ENCODE data around the gene MRI1.

MRI1 gene

DNA sequence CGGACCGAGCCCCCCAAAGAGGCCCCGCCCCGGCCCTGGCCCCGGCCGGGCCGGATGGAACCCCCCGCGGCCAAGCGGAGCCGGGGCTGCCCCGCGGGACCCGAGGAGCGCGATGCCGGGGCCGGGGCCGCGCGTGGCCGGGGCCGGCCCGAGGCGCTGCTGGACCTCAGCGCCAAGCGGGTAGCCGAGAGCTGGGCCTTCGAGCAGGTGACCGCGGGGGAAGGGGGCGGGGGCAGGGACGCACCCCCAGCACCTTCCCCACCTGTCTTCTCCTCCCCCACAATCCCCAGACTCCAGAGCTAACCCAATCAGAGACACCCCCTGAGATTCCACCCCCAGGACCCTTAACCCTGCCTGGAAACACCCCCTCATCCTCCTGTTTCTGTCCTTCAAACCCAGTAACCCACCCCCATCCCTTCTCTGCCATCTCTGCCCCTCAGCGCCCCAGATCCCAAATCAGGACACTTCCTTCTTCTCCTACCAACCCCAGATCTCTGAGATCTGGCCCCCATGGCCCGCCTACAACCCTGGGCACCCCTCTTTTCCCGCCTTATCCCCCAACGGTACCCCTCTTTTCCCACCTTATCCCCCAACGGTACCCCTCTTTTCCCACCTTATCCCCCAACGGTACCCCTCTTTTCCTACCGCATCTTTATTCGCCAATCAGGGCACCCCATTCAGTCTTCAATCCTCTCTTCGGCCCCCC is 31.4 kb downstream of the MRI1 start:
- DNase-seq: peak; percentile 64

DNA sequence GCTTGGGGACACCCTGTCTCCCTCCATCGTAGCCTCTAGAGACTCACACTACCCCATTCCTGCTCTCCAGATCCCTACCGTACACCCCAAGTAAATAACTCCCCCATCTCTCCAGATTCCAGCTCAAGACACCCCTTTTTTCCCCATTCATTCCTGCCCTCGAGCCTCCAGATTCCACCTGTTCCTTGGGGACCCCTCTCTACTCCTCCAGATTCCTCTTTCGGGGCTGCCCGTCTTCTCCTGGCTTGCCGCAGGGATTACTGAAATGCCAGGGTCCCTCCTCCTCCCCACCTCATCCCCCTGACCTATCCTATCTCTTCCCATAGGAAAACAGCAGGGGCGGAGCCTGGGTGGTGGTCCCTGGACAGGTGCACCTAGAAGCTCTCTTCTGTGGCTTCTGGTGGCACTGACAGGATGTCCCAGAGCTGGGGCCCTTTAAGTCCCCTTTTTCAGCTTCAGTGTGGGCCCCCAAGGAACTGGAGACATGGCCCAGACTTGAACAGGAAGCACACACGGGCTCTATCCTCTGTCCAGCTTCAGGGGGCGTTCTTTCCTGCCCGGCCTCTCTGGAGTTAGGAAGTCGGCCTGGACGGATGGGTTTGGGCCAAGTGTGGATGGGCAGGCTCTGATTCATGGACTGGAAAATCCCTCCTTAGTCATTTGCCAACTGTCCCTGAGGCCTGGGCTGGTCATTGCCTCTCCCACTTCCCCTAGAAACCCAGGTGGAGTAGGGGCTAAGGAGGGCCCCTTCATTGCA is 32.2 kb downstream of the MRI1 start:
- DNase-seq: peak; percentile 19

DNA sequence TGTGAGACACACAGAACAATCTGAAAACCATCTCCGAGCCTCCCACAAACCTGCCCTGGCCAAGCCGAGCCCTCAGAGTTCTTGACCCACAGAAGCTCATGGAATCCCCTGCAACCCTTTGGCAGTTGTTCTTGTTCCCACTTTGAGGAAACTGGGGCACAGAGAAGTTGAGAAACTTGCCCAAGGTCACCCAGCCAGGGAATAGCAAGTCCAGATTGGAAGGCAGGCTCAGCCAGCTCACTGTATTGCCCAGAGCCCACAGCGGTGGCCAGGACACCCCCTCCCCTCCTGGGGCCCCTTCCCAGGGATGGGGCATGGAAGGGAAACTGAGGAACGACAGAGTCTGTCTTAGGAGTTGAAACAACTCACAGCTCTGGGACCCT is 32.7 kb downstream of the MRI1 start:
- no peak for DNase-seq

DNA sequence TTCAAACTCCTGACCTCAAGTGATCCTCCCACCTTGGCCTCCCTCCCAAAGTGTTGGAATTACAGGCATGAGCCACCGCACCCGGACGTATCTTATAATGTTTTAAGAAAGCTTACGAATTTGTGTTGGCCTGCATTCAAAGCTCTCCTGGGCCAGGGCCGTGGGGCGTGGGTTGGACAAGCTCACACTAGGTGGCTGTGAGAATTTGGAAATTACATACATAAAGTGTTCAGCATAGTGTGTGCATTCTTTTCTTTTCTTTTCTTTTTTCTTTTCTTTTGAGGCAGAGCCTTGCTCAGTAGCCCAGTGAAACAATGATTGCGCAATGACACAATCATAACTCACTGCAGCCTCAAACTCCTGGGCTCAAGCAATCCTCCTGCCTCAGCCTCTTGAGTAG is 33.5 kb downstream of the MRI1 start:
- no peak for DNase-seq

DNA sequence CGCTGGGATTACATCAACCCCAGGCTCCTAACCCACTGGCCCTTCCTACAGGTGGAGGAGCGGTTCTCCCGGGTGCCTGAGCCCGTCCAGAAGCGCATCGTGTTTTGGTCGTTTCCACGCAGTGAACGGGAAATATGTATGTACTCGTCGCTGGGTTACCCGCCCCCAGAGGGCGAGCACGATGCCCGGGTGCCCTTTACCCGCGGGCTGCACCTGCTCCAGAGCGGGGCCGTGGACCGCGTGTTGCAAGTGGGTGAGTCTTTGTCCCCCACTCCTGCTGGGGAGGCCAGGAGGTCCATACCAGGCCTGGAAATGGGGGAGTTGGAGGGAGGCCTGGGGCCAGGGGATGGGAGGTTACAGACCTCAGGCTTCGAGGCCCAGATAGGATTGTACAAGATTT is 35.3 kb downstream of the MRI1 start:
- DNase-seq: no peak

DNA sequence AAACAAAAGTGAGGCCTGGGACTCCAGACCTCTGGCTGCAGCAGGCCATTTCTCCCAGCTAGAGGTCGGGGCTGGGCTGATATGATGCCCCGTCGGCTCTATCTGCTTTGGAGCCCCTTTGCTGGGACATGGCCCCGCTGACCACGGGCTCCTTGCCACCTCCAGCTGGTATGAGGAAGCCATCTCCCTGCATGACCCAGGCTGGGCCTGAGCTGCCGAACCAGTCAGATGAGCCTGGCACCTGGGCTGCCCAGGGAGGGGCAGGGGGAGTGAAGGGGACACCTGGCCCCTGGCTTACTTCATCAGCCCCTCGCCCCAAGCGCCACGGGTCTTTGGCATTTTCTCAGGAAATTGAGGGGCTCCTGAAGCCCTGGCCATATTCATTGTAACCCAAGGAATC is 38.7 kb downstream of the MRI1 start:
- DNase-seq: no peak

DNA sequence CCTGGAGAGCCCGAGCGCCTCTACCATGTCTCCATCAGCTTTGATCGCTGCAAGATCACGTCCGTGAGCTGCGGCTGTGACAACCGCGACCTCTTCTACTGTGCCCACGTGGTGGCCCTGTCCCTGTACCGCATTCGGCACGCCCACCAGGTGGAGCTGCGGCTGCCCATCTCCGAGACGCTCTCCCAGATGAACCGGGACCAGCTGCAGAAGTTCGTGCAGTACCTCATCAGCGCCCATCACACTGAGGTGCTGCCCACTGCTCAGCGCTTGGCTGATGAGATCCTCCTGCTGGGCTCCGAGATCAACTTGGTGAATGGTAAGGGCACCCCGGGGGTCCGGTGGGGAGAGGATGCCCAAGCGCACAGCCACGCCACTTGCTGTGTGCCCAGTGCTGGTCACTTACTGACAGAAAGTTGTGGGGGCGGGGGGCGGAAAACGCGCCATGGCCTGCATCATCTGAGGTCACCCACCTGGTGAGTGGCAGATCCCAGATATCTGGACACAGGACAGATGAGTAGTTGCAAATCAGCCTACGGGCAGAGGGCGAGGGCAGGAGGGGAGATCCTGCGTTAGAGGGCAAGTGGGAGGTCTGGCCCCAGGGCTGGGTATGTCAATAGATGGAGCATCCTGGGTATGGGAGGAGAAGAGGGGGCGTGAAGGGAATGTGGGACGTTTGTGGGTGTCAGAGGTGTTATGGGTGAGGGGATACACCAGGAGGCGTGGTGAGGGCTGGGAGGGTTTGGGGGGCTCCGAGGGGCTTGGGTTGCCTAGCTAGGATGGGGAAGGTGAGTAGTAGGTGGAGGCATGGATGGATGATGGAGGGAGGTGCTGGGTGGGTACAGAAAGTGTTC is 40.7 kb downstream of the MRI1 start:
- peak; percentile 30 for DNase-seq

DNA sequence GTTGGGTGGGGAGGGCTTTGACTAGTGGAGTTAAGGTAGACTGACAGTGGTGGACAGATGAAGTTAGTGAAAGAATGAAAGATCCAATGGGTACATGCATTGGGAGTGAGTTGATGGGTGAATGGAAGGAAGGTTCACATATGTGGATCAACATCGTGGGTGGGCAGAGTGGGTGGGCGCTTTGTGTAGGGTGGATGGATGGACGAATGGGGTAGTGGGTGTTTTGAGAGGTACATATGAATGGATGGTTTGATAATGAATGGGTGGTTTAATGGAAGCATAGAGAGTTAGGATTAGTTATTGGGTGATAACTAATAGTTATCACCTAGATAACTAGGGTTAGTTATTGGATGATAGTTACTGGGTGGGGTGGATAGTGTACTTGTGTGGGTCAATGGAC is 42.4 kb downstream of the MRI1 start:
- no peak for DNase-seq

DNA sequence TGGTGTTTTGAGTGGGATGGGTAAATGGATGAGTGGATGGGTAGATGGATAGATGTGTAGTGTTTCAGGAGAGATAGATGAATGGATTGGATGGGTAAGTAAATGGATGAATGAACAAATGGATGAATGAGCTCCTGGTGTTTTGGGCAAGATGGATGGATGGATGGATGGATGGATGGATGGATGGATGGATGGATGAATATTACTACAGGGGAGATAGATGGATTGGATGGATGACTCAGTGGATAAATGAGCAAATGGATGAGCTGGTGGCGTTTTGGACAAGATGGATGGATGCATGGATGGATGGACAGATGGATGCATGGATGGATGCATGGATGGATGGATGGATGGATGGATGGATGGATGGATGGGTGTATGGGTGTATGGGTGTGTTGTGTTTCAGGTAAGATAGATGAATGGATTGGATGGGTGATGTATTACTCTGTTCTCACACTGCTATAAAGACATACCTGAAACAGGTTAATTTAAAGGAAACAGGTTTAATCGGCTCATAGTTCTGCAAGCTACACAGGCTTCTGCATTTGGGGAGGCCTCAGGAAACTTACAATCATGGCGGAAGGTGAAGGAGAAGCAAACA is 43.2 kb downstream of the MRI1 start:
- DNase-seq: no peak

DNA sequence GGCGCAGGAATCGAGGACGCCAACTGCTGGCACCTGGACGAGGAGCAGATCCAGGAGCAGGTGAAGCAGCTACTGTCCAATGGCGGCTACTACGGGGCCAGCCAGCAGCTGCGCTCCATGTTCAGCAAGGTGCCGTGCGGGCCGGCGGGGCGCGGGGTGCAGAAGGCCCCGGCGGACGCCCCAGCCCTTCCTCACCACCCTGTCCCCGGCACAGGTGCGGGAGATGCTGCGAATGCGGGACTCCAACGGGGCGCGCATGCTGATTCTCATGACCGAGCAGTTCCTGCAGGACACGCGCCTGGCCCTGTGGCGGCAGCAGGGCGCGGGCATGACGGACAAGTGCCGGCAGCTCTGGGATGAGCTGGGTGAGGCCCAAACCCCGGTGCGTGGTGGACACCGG is 44.5 kb downstream of the MRI1 start:
- DNase-seq: no peak

DNA sequence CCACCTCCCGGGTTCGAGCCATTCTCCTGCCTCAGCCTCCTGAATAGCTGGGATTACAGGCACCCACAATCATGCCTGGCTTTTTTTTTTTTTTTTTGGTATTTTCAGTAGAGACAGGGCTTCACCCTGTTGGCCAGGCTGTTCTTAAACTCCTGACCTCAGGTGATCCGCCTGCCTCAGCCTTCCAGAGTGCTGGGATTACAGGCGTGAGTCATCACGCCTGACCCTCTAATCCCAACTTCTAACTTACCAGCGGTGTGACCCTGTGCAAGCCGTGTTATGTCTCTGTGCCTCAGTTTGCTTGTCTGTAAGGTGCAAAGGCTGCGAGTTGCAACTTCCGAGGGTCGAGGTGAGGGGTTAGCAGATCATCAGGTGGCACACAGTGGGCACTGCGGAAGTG is 48.2 kb downstream of the MRI1 start:
- no peak for DNase-seq

DNA sequence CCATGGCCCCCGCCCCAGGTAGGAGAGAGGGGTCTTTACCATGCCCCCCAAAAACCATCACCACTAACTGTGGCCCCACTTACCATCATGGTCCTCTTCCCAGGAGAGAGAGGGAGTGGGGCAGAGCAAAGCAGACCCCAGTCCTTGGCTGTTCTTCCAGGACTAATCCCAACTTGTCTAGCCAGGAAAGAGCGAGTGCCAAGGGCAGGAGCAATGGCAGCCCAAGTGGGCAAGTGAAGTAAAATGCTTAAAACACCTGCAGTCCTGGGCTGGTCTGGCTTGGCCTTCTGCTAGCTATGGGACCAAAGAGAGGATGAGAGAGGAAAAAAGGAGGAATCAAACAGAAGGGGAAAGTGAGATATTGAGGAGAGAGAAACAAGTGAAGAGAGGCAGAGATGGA is 48.8 kb downstream of the MRI1 start:
- no peak for DNase-seq

DNA sequence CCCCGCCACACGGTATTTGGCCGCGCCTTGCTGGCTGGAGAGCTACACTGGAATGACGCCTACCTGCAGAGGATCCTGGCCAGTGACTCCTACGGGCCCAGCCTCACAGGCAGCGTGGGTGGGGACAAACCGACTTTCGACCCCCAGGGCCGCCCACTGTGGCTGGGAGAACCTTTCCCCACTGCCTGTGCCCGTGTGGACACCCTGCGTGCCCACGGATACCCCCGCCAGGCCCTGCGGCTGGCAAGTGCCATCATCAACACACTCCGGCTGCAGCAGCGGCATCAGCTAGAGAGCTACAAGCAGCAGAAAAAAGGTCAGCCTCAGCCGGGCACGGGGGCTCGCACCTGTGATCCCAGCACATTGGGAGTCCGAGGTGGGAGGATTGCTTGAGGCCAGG is 50.2 kb downstream of the MRI1 start:
- no peak for DNase-seq

DNA sequence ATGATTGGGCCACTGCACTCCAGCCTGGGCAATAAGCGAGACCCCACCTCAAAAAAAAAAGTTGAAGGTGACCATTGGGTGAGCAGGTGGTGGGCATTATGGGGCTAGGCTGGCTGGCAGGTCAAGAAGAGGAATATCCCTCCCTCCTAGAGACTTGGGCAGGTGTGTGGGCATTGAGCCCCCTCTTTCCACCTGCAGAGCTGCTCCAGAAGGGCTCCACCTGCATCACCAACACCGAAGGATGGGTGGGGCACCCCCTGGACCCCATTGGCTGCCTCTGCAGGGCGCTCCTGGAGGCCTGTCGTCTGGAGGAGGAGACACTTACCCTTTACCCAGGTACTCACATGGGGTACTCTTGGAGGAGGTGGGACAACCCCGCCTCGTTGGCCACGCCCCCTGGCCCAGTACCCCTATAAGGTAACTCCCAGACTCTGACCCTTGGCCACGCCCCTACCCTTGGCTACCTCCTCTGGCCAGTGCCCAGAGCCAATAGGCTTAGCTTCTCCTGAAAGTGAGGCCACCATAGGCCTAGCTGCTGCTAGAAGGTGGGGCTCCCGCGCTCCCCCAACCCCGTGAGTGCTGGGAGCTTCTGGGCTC is 52.8 kb downstream of the MRI1 start:
- peak; percentile 95 for DNase-seq

DNA sequence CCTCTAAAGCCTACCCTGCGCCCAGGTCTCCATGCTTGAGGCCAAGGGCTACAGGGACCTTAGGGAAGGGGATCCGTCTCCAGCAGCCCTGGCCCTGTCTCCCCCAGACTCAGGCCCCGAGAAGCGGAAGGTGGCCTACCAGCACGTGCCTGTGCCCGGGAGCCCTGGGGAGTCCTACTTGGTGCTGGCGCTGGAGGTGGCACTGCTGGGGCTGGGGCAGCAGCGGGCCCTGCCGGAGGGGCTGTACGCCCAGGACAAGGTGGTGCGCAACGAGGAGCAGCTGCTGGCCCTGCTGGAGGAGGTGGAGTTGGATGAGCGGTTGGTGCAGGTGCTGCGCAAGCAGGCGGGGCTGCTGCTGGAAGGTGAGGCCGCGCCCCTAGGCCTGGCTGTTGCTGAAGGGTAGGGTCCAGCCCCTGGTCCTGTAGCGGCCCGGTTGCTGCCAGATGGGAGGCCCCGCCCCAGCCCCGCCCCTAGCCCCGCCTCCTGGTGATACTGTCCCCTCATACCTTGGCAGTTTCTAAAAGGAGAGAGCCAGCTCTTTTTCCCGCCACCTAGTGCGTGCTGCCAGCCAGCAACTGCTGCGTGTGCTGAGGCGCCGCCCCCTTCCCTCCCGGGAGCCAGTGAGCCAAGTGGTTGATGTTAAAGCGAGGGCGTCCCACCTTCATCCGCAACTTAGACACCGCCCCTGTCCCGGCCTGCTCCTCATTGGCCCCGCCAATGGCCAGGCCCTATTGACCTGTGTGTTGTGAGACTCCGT is 53.5 kb downstream of the MRI1 start:
- peak; percentile 99 for DNase-seq

DNA sequence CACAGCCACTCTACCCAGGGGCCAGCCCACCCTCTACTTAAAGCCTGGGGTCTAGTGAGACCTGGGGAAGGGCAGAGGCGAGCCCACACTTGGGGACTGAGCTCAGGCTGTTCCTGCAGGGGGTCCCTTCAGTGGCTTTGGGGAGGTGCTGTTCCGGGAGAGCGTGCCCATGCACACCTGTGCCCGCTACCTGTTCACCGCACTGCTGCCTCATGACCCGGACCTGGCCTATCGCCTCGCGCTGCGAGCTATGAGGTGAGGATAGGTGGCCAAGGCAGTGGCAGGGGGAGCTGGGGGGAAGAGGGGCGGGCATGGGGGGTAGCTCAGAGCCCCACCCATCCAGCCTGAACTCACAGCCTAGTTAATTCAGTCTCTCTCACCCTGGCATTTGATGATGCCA is 54.9 kb downstream of the MRI1 start:
- no peak for DNase-seq

DNA sequence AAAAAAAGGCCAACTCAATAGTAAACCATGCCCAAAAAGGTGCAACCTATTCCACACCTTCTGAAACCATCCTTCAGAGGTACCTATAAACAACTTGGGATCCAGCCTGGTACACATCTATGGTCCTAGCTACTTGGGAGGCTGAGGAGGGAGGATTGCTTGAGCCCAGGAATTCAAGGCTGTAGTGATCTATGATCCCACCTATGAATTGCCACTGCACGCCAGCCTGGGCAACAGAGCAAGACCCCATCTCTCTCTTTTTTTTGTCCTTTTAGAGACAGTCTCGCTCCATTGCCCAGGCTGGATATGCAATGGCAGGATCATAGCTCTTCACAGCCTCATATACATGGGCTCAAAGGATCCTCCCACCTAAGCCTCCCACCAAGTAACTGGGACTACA is 57.0 kb downstream of the MRI1 start:
- no peak for DNase-seq

DNA sequence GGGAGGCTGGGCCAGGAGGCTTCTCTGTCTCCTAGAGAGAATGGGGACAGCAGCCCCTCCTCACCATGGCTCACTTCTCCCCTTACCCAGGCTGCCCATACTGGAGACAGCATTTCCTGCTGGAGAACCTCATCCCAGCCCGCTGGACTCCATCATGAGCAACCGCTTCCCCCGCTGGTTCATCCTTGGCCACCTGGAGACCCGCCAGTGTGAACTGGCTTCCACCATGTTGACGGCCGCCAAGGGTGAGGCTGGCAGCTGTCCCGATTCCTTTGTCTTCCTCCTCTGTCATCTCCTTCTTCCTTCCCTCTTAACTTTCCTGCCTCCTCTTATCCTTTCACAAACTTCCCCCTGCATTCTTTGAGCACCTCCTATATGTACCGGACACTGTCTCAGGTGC is 58.9 kb downstream of the MRI1 start:
- DNase-seq: no peak

All from NCI-H69 (cell line).